IMR-90 (cell line): ENCODE results near the gene BRD4. TPM values are rescaled to one million over a fixed set of nuclear protein-coding genes. Genes with fewer than 3 reads are reported as not detected.

Experiments used
- ATAC-seq: fragments of 200-7000 bp; cut with Tn5 transposase; 2 replicates; pipeline ENCODE4 v1.9.1; 2020; ENCODE audit warnings: low read depth, mild to moderate bottlenecking, moderate library complexity
- BruUV-seq: library from RNA; stranded (reverse); fragments of 400-500 nt; replicated peaks from 2 replicates; lab custom pipeline; 2021; lab: Mats Ljungman, UMichigan
- CTCF ChIA-PET: fragments of 300-600 bp; formaldehyde crosslinking; extraction: SDS; loops from one replicate; lab custom pipeline; 2021; ENCODE audit warnings: antibody characterized with exemption; lab: Yijun Ruan, JAX
- POLR2A ChIA-PET: fragments of 300-600 bp; sonication (Branson Sonifier 250); formaldehyde crosslinking; loops from one replicate; lab custom pipeline; 2022; ENCODE audit warnings: antibody characterized with exemption; ENCODE audit not compliant: unreplicated experiment; lab: Charles Lee
- DNase-seq: peaks from one replicate; pipeline ENCODE4 v3.0.0; 2013
- H2AFZ ChIP-seq: replicated peaks from 2 replicates; pipeline ENCODE3; 2013; ENCODE audit warnings: low read length, mild to moderate bottlenecking; ENCODE audit not compliant: poor library complexity
- H2AK5ac ChIP-seq: 2 replicates; pipeline ENCODE4 v1.6.1; 2013; ENCODE audit warnings: low read depth, low read length, inconsistent platforms
- H2AK9ac ChIP-seq: replicated peaks from 2 replicates; pipeline ENCODE3; 2013; ENCODE audit warnings: mild to moderate bottlenecking, low read depth, low read length, moderate library complexity; ENCODE audit not compliant: poor library complexity
- H2BK120ac ChIP-seq: 2 replicates; pipeline ENCODE4 v1.6.1; 2013; ENCODE audit warnings: low read depth, low read length, inconsistent platforms
- H2BK15ac ChIP-seq: 3 replicates; pipeline ENCODE4 v1.6.1; 2013; ENCODE audit warnings: low read depth, low read length, inconsistent platforms
- H2BK20ac ChIP-seq: 2 replicates; pipeline ENCODE4 v1.6.1; 2013; ENCODE audit warnings: low read depth, mild to moderate bottlenecking, inconsistent platforms, low read length, moderate library complexity
- H2BK5ac ChIP-seq: 2 replicates; pipeline ENCODE4 v1.6.1; 2013; ENCODE audit warnings: mild to moderate bottlenecking, low read depth, low read length, inconsistent platforms; ENCODE audit not compliant: poor library complexity, severe bottlenecking
- H3K14ac ChIP-seq: replicated peaks from 2 replicates; pipeline ENCODE4 v1.6.1; 2013; ENCODE audit warnings: low read depth, low read length, inconsistent platforms
- H3K18ac ChIP-seq: 2 replicates; pipeline ENCODE4 v1.6.1; 2013; ENCODE audit warnings: low read depth, low read length, control low read depth
- H3K23ac ChIP-seq: 2 replicates; pipeline ENCODE4 v1.6.1; 2013; ENCODE audit warnings: low read depth, low read length, inconsistent platforms
- H3K27ac ChIP-seq: 2 replicates; pipeline ENCODE4 v1.5.1; 2013; ENCODE audit warnings: mild to moderate bottlenecking, control low read depth, low read length; ENCODE audit not compliant: insufficient read depth
- H3K27me3 ChIP-seq: 2 replicates; pipeline ENCODE4 v1.6.1; 2013; ENCODE audit warnings: low read length; ENCODE audit not compliant: control insufficient read depth, insufficient read depth
- H3K36me3 ChIP-seq: 2 replicates; pipeline ENCODE4 v1.6.1; 2013; ENCODE audit warnings: low read length, mixed read lengths; ENCODE audit not compliant: control insufficient read depth, insufficient read depth
- H3K4ac ChIP-seq: 2 replicates; pipeline ENCODE4 v1.6.1; 2013; ENCODE audit warnings: low read depth, low read length, inconsistent platforms
- H3K4me1 ChIP-seq: 2 replicates; pipeline ENCODE4 v1.6.1; 2013; ENCODE audit warnings: low read length, mixed read lengths; ENCODE audit not compliant: control insufficient read depth, insufficient read depth
- H3K4me2 ChIP-seq: 2 replicates; pipeline ENCODE4 v1.6.1; 2013; ENCODE audit warnings: low read depth, mild to moderate bottlenecking, control low read depth, low read length, moderate library complexity
- H3K4me3 ChIP-seq: 2 replicates; pipeline ENCODE4 v1.5.1; 2013; ENCODE audit warnings: low read depth, mild to moderate bottlenecking, control low read depth, low read length, moderate library complexity; ENCODE audit not compliant: insufficient read depth
- H3K56ac ChIP-seq: 2 replicates; pipeline ENCODE4 v1.6.1; 2013; ENCODE audit warnings: low read length, inconsistent platforms; ENCODE audit not compliant: insufficient read depth; ENCODE audit errors: extremely low read depth
- H3K79me1 ChIP-seq, 2 experiments: 2 replicates each; pipeline ENCODE4 v1.6.1; 2013; ENCODE audit warnings: low read length in 2 of 2, inconsistent platforms in 1 of 2, low read depth in 1 of 2
- H3K9ac ChIP-seq: 2 replicates; pipeline ENCODE4 v1.6.1; 2013; ENCODE audit warnings: low read depth, low read length, control low read depth
- H3K9me1 ChIP-seq: 2 replicates; pipeline ENCODE4 v1.6.1; 2013; ENCODE audit warnings: low read length, inconsistent platforms; ENCODE audit not compliant: insufficient read depth
- H3K9me3 ChIP-seq: 2 replicates; pipeline ENCODE4 v1.6.1; 2013; ENCODE audit warnings: low read length; ENCODE audit not compliant: control insufficient read depth, insufficient read depth
- H4K20me1 ChIP-seq: 2 replicates; pipeline ENCODE4 v1.6.1; 2013; ENCODE audit warnings: low read length, inconsistent platforms; ENCODE audit not compliant: insufficient read depth
- H4K5ac ChIP-seq: 2 replicates; pipeline ENCODE4 v1.6.1; 2013; ENCODE audit warnings: mild to moderate bottlenecking, low read depth, low read length, control low read depth
- H4K8ac ChIP-seq, 2 experiments: 2 replicates each; pipeline ENCODE4 v1.6.1; 2013; ENCODE audit warnings: low read depth in 2 of 2, low read length in 2 of 2, control low read depth in 1 of 2, inconsistent platforms in 1 of 2
- H4K91ac ChIP-seq: 2 replicates; pipeline ENCODE4 v1.6.1; 2013; ENCODE audit warnings: low read depth, low read length, inconsistent platforms; ENCODE audit not compliant: insufficient read depth
- BHLHE40 ChIP-seq: fragments of 150-350 bp; IDR thresholded peaks from 2 replicates; pipeline ENCODE4 v1.6.1; 2016; ENCODE audit warnings: mild to moderate bottlenecking, low read depth, low read length
- CHD1 ChIP-seq: IDR thresholded peaks from 2 replicates; pipeline ENCODE4 v1.6.1; 2012; ENCODE audit warnings: low read depth, low read length, improper control_type of control experiment
- MAFK ChIP-seq: IDR thresholded peaks from 2 replicates; pipeline ENCODE4 v1.6.1; 2012; ENCODE audit warnings: low read depth, low read length, improper control_type of control experiment
- MAZ ChIP-seq: IDR thresholded peaks from 2 replicates; pipeline ENCODE4 v1.6.1; 2012; ENCODE audit warnings: low read depth, mild to moderate bottlenecking, low read length, improper control_type of control experiment, moderate library complexity, borderline replicate concordance
- MXI1 ChIP-seq: IDR thresholded peaks from 2 replicates; pipeline ENCODE4 v1.6.1; 2012; ENCODE audit warnings: low read depth, mild to moderate bottlenecking, low read length, moderate library complexity, borderline replicate concordance
- NFE2L2 ChIP-seq: fragments of 150-350 bp; IDR thresholded peaks from 2 replicates; pipeline ENCODE4 v1.6.1; 2016; ENCODE audit warnings: low read depth, mild to moderate bottlenecking, low read length
- POLR2A ChIP-seq: IDR thresholded peaks from 2 replicates; pipeline ENCODE4 v1.6.1; 2012; ENCODE audit warnings: mild to moderate bottlenecking, low read depth, low read length
- RAD21 ChIP-seq: IDR thresholded peaks from 2 replicates; pipeline ENCODE4 v1.6.1; 2012; ENCODE audit warnings: low read length, improper control_type of control experiment
- RCOR1 ChIP-seq: IDR thresholded peaks from 2 replicates; pipeline ENCODE4 v1.6.1; 2012; ENCODE audit warnings: mild to moderate bottlenecking, low read length, improper control_type of control experiment; ENCODE audit not compliant: insufficient replicate concordance
- RFX5 ChIP-seq: IDR thresholded peaks from 2 replicates; pipeline ENCODE4 v1.8.0; 2012; ENCODE audit warnings: low read depth, mild to moderate bottlenecking, low read length, moderate library complexity
- SMC3 ChIP-seq: fragments of 150-350 bp; IDR thresholded peaks from 2 replicates; pipeline ENCODE4 v1.6.1; 2016; ENCODE audit warnings: low read depth, mild to moderate bottlenecking, antibody characterized with exemption, low read length, moderate library complexity
- WGBS, 2 experiments: methylation state at CpG; one replicate each; pipeline versions ENCODE4 v1.1.5 to v1.1.7; 2013; ENCODE audit warnings: missing lambda C conversion rate in 2 of 2; ENCODE audit not compliant: insufficient read length in 1 of 2; ENCODE audit errors: extremely low coverage in 2 of 2; 5-methylcytosine and 5-hydroxymethylcytosine counted together
- dilution Hi-C: fragments of 300-500 bp; cut with HindIII; formaldehyde crosslinking; loops from one replicate; pipeline ENCODE4 v1.14.3; 2018; ENCODE audit warnings: low sequenced_read_pairs; ENCODE audit not compliant: unreplicated experiment
- in situ Hi-C: fragments of 300-500 bp; cut with MboI; formaldehyde crosslinking; loops from 3 replicates; pipeline ENCODE4 v1.14.3; 2019; ENCODE audit warnings: low sequenced_read_pairs, inconsistent platforms, mixed read lengths
- intact Hi-C: fragments of 100-400 bp; cut with micrococcal nuclease; formaldehyde crosslinking; loops from 2 replicates; pipeline ENCODE4 v1.10.0; 2022
- polyA plus RNA-seq, 3 experiments: library from polyadenylated mRNA; depleted of rRNA; stranded (reverse); fragments of >200 nt; gene quantifications; 2 replicates each; pipeline ENCODE4 v1.2.3, GENCODE V29; 2012; ENCODE audit warnings: low replicate concordance in 1 of 3
- total RNA-seq: library from RNA; depleted of rRNA; stranded (reverse); fragments of >200 nt; gene quantifications from 2 replicates; pipeline ENCODE4 v1.2.3, GENCODE V29; 2012
- TF ChIP-seq, protein P1 (sequence below): conservative IDR thresholded peaks from 2 replicates; pipeline ENCODE4 v1.5.1; 2012; ENCODE audit warnings: mild to moderate bottlenecking, low read depth, low read length, improper control_type of control experiment
- TF ChIP-seq, protein P2 (sequence below): fragments of 150-350 bp; IDR thresholded peaks from 2 replicates; pipeline ENCODE4 v1.6.1; 2016; ENCODE audit warnings: low read depth, mild to moderate bottlenecking, low read length, moderate library complexity, borderline replicate concordance
- TF ChIP-seq, protein P3 (sequence below): fragments of 150-350 bp; IDR thresholded peaks from 2 replicates; pipeline ENCODE4 v1.6.1; 2017; ENCODE audit warnings: mild to moderate bottlenecking, antibody characterized with exemption, low read length, low read depth

The BRD4 gene
- total and polyA plus RNA-seq, 2 of the 4 experiments (the other 2 are of a cell fraction): 7.0 to 21.1 TPM

DNA sequence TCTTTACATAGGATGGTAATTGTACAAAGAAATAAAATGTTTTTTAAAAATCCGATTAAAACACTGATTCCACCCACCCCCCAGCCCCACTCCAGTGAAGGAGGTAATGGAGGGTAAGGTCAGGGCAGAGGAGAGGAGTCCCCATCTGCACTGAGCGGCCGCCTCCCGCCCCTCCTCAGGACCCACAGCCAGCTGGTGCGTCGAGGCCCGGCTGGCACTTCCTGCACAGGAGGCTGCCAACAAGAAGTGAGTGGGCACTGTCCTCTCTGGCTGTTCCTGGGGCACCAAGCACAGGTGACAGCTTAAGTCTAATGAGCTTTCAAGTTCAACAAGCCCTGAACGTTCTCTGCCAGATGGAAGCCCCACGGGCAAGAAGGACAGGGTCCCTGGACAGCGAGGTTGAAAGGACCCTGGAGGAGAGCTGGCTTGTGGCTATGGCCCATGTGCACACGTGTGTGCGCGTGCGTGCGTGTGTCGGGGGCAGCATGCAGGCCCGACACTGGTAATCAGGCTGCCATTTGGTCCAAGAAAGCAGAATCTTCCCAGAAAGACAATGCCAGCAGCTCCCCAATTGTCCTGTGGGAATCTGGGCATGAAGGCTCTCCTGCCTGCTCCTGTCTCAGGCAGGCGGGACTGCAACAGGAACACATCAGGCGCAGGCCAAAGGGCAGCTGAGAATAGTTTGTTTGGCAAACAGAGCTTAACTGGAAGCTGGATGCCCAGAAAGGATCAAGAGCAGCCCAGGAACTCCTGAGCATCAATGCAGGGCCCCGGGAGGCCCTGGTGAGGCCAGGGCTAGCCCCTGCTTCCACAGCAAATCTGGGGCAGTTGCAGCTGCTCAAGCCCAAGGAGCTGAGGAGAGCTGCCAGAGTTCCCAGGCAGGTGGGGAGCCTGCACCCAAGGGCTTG, 85.0 kb downstream of the BRD4 start:
- peak overlapping the region; percentile 69 for H3K23ac ChIP-seq
- H3K4me1 ChIP-seq: peaks cover 45% of the 10 kb centered on the region
- WGBS, 2 experiments: 82% methylated on average over 8 of the region's 20 CpGs; no CpG with 5 or more reads in 1 of the 2 experiments
- peak overlapping the region; percentile 85; the same call in 1 of the 3 replicates for H2BK15ac ChIP-seq
- POLR2A ChIA-PET: no interaction called here
- H3K27me3 ChIP-seq: no peaks in the 10 kb centered on the region
- H3K4me2 ChIP-seq: no peak overlapping the region
- peak overlapping the region; percentile 99 for H3K14ac ChIP-seq
- peak overlapping the region; percentile 18 for H2AFZ ChIP-seq
- peak overlapping the region; percentile 97 for H3K4ac ChIP-seq
- H3K9ac ChIP-seq: peak overlapping the region; percentile 65; the same call in 1 of the 2 replicates
- peak overlapping the region; percentile 84 for H4K5ac ChIP-seq
- H3K9me1 ChIP-seq: peaks cover 33% of the 10 kb centered on the region
- peak overlapping the region; percentile 78 for H2BK20ac ChIP-seq
- intact Hi-C loops (no loop called here), in situ Hi-C loops (no loop called here), dilution Hi-C loops (no loop called here)
- no peaks in the 10 kb centered on the region for H3K9me3 ChIP-seq
- H4K20me1 ChIP-seq: peaks cover 61% of the 10 kb centered on the region
- H2BK120ac ChIP-seq: peak overlapping the region; percentile 92
- H3K4me3 ChIP-seq: no peak overlapping the region
- peak overlapping the region; percentile 91 for H2BK5ac ChIP-seq
- H3K27ac ChIP-seq: peak overlapping the region; percentile 78
- H2AK9ac ChIP-seq: peak overlapping the region; percentile 60
- peak overlapping the region; percentile 64 to 88; a peak in 2 of 4 replicates for H4K8ac ChIP-seq
- H3K56ac ChIP-seq: peak overlapping the region; percentile 79
- ATAC-seq (no peak), DNase-seq (no peak)
- peak overlapping the region; percentile 99 for H2AK5ac ChIP-seq
- CTCF ChIA-PET: no interaction called here
- H4K91ac ChIP-seq: peak overlapping the region; percentile 97
- BruUV-seq: no TSS peak
- peaks cover 38 to 90% of the 10 kb centered on the region in 2 experiments for H3K79me1 ChIP-seq
- H3K18ac ChIP-seq: peak overlapping the region; percentile 42; the same call in 1 of the 2 replicates
- peaks cover 47% of the 10 kb centered on the region for H3K36me3 ChIP-seq
- TF ChIP-seq MAFK (no peak), MAZ (no peak), POLR2A (no peak), RCOR1 (no peak), MXI1 (no peak), SMC3 (no peak), RAD21 (no peak), CHD1 (no peak), NFE2L2 (no peak), BHLHE40 (no peak), RFX5 (no peak)
- TF ChIP-seq, protein P1, sequence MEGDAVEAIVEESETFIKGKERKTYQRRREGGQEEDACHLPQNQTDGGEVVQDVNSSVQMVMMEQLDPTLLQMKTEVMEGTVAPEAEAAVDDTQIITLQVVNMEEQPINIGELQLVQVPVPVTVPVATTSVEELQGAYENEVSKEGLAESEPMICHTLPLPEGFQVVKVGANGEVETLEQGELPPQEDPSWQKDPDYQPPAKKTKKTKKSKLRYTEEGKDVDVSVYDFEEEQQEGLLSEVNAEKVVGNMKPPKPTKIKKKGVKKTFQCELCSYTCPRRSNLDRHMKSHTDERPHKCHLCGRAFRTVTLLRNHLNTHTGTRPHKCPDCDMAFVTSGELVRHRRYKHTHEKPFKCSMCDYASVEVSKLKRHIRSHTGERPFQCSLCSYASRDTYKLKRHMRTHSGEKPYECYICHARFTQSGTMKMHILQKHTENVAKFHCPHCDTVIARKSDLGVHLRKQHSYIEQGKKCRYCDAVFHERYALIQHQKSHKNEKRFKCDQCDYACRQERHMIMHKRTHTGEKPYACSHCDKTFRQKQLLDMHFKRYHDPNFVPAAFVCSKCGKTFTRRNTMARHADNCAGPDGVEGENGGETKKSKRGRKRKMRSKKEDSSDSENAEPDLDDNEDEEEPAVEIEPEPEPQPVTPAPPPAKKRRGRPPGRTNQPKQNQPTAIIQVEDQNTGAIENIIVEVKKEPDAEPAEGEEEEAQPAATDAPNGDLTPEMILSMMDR: no peak
- TF ChIP-seq, protein P2, sequence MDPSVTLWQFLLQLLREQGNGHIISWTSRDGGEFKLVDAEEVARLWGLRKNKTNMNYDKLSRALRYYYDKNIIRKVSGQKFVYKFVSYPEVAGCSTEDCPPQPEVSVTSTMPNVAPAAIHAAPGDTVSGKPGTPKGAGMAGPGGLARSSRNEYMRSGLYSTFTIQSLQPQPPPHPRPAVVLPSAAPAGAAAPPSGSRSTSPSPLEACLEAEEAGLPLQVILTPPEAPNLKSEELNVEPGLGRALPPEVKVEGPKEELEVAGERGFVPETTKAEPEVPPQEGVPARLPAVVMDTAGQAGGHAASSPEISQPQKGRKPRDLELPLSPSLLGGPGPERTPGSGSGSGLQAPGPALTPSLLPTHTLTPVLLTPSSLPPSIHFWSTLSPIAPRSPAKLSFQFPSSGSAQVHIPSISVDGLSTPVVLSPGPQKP: no peak
- TF ChIP-seq, protein P3, sequence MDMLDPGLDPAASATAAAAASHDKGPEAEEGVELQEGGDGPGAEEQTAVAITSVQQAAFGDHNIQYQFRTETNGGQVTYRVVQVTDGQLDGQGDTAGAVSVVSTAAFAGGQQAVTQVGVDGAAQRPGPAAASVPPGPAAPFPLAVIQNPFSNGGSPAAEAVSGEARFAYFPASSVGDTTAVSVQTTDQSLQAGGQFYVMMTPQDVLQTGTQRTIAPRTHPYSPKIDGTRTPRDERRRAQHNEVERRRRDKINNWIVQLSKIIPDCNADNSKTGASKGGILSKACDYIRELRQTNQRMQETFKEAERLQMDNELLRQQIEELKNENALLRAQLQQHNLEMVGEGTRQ: no peak
